ENCODE results near the gene GPC1. TPM values are rescaled to one million over a fixed set of nuclear protein-coding genes. Genes with fewer than 3 reads are reported as not detected.

Gene GPC1
- total and polyA plus RNA-seq, 5 donors = 75.8 to 118 (median 100) TPM

DNA sequence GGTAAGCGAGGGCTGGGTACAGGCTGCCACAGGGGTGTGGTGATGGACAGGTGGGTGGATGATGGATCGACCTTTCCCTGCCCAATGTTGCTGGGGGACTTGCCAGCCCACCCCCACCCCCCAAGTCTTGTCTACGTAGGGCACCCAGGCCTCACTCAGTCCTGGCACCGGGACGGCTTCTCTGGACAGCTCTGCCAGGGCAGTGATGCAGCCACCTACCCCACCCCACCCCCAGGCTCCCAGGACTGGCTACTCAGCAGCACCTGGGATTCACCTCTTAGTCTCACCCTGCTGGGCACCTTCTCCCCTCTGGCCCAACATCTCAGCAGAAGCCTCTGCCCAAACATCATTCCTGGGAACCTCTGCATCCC, 66.6 kb downstream of the GPC1 start:
- H3K27me3 ChIP-seq (ENCODE audit: control insufficient read depth, insufficient read depth) = no peaks in the 10 kb centered on the region
- no peak for ATAC-seq

DNA sequence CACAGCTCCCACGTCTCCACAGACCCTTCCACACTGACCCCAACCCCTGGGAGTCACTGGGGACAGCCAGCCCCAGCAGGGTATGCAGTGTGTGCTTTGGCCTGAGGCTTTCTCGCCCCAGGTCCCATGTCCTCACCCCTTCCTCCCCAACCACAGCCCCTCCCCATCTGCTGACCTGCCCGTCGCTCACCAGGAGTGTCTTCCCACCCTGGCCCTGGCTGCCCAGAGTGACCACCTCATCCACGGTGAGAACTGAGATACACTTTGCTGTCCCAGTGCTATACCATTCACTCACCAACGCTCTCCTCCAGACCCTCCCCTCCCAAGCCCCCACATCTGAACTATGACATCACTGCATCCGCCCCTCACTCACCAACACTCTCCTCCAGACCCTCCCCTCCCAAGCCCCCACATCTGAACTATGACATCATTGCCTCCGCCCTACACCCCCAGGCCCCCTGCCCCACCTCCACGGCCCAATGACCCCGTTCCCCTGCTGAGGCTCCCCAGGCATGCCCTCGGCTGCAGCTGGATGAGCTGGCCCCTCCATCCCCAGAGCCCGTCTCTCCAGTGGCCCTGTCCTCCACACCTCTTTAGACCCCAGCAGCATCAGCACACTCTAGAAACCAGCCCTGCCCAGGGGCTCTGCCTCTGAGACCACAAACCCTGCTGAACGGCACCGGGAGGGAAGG, 67.1 kb downstream of the GPC1 start:
- ATAC-seq (no peak), DNase-seq (no peak)
- 83% methylated on average over 14 of the region's 14 CpGs for WGBS
- no peak overlapping the region for H3K27ac ChIP-seq (ENCODE audit: low read length)
- intact Hi-C loops (cut with DNase I) = no loop called here
- H3K4me3 ChIP-seq (ENCODE audit: low read length) = no peak overlapping the region
- H3K9me3 ChIP-seq (ENCODE audit: control insufficient read depth, low read length) = no peaks in the 10 kb centered on the region
- H3K4me1 ChIP-seq (ENCODE audit: control insufficient read depth, insufficient read depth, low read length) = no peaks in the 10 kb centered on the region
- no peaks in the 10 kb centered on the region for H3K27me3 ChIP-seq (ENCODE audit: control insufficient read depth, insufficient read depth)

More for the DNA sequence above, 66.6 kb downstream of the GPC1 start:
- DNase-seq = no peak
- Histone ChIP-seq H3K27ac (ENCODE audit: low read length) (no peak overlapping the region), H3K4me1 (ENCODE audit: control insufficient read depth, insufficient read depth, low read length) (no peaks in the 10 kb centered on the region), H3K4me3 (ENCODE audit: low read length) (no peak overlapping the region), H3K9me3 (ENCODE audit: control insufficient read depth, low read length) (no peaks in the 10 kb centered on the region)
- intact Hi-C loops (cut with DNase I) = no loop called here
- 87% methylated on average over 5 of the region's 5 CpGs for WGBS

DNA sequence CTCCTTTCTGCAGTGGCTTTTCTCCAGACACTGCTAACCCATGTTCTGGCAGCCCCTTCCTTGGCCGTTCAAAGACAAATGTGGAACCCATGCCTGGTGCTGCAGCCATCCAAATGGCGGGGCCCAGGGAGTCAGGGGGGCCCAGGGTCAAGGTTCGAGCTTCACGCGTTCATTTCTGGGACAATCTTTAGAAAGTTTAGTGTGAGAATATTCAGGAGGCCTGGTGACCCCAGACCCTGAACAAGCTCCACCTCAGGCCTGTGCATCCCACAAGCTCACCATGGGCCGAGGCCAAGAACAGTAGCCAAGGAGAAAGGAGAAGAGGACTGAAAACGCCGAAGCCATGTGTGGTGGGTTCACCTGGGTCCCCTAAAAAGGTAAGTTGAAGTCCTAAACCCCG, 67.9 kb downstream of the GPC1 start:
- Histone ChIP-seq H3K4me1 (ENCODE audit: control insufficient read depth, insufficient read depth, low read length) (no peaks in the 10 kb centered on the region), H3K27ac (ENCODE audit: low read length) (no peak overlapping the region), H3K27me3 (ENCODE audit: control insufficient read depth, insufficient read depth) (no peaks in the 10 kb centered on the region), H3K9me3 (ENCODE audit: control insufficient read depth, low read length) (no peaks in the 10 kb centered on the region), H3K4me3 (ENCODE audit: low read length) (no peak overlapping the region)
- WGBS = 95% methylated on average over 9 of the region's 9 CpGs
- intact Hi-C loops (cut with DNase I) = no loop called here
- no peak for ATAC-seq
- no peak for DNase-seq

DNA sequence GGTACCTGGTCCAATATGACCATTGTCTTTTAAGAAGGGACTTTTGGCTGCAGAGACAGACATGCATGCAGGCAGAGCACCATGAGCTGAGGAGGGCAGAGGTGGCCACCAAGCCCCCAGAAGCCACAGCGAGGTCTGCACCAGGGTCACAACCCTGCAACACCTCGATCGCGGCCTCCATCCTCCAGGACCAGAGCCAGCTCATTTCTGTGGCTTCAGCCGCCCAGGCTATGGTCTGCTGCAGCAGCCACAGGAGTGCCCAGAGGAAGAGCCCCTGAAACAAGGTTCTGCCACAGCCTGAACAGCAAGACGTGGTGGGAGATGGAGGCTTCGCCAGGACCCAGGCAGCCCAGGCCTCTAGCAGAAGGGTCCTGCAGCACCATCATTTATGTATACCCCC, 68.4 kb downstream of the GPC1 start:
- no peak for DNase-seq
- Histone ChIP-seq H3K9me3 (ENCODE audit: control insufficient read depth, low read length) (no peaks in the 10 kb centered on the region), H3K4me3 (ENCODE audit: low read length) (no peak overlapping the region), H3K27ac (ENCODE audit: low read length) (no peak overlapping the region), H3K4me1 (ENCODE audit: control insufficient read depth, insufficient read depth, low read length) (no peaks in the 10 kb centered on the region), H3K27me3 (ENCODE audit: control insufficient read depth, insufficient read depth) (no peaks in the 10 kb centered on the region)
- 96% methylated on average over 7 of the region's 7 CpGs for WGBS
- intact Hi-C loops (cut with DNase I) = no loop called here
- ATAC-seq = no peak

DNA sequence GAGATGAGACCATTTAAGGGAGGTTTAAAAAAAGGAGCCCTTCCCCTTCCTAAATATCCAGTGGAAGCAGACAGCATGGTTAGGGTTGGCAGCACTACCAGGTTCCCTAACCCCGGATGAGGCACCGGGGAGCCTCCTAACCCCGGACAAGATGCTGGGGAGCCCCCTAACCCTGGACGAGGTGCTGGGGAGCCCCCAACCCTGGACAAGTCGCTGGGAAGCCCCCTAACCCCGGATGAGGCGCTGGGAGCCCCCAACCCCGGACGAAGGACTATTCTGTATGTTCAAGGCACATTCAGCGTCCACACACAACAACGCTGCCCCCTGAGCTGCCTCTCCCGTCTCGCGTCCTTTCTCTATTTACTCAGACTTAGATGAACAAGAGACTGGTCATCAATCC, 70.4 kb downstream of the GPC1 start:
- WGBS = 84% methylated on average over 14 of the region's 14 CpGs
- no peaks in the 10 kb centered on the region for H3K9me3 ChIP-seq (ENCODE audit: control insufficient read depth, low read length)
- DNase-seq = no peak
- H3K4me3 ChIP-seq (ENCODE audit: low read length) = no peak overlapping the region
- H3K27ac ChIP-seq (ENCODE audit: low read length) = no peak overlapping the region
- no peak for ATAC-seq
- H3K27me3 ChIP-seq (ENCODE audit: control insufficient read depth, insufficient read depth) = no peaks in the 10 kb centered on the region
- intact Hi-C loops (cut with DNase I) = no loop called here
- no peaks in the 10 kb centered on the region for H3K4me1 ChIP-seq (ENCODE audit: control insufficient read depth, insufficient read depth, low read length)

DNA sequence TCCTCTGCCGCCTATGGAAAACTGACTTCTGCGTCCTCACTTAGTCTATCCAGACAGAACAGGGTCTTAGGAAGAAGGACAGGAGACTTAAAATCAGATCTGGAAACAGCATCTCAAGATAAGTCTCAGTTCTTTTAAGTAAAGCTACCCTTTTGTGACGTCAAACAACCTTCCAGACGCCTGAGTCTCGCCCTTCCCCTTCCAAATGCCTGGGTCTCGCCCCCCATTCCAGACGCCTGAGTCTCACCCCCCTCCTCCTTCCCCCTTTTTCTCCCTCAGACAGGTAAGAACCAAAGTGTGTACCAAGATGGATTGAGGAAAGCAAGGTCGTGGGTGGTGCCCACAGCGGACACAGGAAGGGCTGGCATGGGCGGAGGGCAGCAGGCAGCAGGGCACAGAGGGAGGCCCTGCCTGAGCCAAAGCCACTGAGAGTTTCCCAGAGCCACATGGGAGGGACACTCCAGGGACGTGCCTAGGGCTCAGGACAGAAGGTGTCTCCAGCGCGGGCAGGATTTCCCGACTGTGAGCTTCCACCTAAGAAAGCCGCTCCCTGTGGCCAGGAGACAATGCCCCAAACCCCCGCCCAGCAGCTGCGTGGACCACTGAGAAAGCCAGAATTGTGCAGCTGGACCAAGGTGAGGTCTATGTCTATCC, 71.1 kb downstream of the GPC1 start:
- intact Hi-C loops (cut with DNase I) = no loop called here
- no peak for DNase-seq
- Histone ChIP-seq H3K27me3 (ENCODE audit: control insufficient read depth, insufficient read depth) (no peaks in the 10 kb centered on the region), H3K9me3 (ENCODE audit: control insufficient read depth, low read length) (no peaks in the 10 kb centered on the region), H3K4me3 (ENCODE audit: low read length) (no peak overlapping the region), H3K27ac (ENCODE audit: low read length) (no peak overlapping the region), H3K4me1 (ENCODE audit: control insufficient read depth, insufficient read depth, low read length) (no peaks in the 10 kb centered on the region)
- WGBS = 86% methylated on average over 17 of the region's 17 CpGs
- ATAC-seq = no peak

DNA sequence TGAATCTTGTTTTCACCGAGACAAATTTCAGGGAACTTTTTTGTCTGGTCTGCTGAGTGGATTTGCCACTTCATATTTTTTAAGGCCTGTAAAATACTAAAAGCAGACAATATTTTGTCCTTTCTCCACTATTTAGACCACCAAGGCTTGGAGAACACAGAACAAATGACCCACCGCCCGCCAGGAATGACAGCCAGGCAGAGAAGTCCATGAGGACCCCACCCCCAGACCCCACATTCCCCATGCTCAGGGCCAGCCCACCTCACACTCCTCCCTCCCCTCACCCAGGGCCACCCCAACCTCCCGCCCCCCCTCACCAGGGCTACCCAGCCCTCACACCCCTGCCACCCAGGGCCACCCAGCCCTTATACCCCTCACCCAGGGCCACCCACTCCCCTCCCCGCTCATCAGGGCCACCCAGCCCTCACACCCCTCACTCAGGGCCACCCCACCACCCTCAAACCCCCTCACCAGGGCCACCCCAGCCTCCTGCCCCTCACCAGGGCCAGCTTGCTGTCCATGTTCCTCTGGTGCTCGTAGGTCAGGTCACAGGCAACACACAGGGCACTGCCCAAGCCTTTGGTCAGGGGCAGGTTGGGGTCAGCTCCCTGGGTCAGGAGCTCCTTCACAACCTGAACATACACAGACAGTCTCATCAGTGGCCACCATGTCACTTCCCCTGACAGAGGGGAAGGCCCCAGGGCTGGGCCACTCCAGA, 71.8 kb downstream of the GPC1 start:
- DNase-seq (peak in 1 of 3 donors; percentile 22), ATAC-seq (peak in 1 of 2 donors; percentile 5)
- intact Hi-C loops (cut with DNase I) = no loop called here
- Histone ChIP-seq H3K27me3 (ENCODE audit: control insufficient read depth, insufficient read depth) (no peaks in the 10 kb centered on the region), H3K27ac (ENCODE audit: low read length) (no peak overlapping the region), H3K4me1 (ENCODE audit: control insufficient read depth, insufficient read depth, low read length) (no peaks in the 10 kb centered on the region), H3K9me3 (ENCODE audit: control insufficient read depth, low read length) (no peaks in the 10 kb centered on the region), H3K4me3 (ENCODE audit: low read length) (no peak overlapping the region)
- WGBS = 96% methylated on average over 6 of the region's 6 CpGs

DNA sequence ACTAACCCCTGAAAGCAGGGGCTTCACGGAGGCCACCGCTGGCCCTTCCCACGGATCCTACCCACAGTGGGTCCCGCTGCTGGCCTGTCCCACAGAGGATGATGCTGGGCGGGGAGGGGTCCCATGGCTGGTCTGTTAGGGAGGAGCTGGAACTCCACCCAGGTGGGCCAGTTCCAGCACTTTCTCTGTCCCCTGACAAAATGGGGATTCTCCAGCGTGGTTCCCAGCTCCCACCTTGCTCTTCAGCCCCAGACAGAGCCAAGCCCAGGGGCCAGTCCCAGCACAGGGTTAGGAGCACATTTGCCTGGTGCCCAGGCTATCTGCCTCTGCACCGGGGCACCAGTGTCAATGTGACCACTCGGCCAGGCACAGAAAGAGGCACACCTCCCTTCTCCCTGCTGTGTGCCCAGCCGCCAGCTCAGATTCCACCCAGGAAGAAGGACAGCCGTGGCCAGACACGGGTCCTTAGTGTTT, 72.4 kb downstream of the GPC1 start:
- ATAC-seq (no peak), DNase-seq (peak in 1 of 3 donors; percentile 17)
- 95% methylated on average over 11 of the region's 11 CpGs for WGBS
- H3K27ac ChIP-seq (ENCODE audit: low read length) = no peak overlapping the region
- intact Hi-C loops (cut with DNase I) = no loop called here
- H3K27me3 ChIP-seq (ENCODE audit: control insufficient read depth, insufficient read depth) = no peaks in the 10 kb centered on the region
- H3K4me1 ChIP-seq (ENCODE audit: control insufficient read depth, insufficient read depth, low read length) = no peaks in the 10 kb centered on the region
- no peaks in the 10 kb centered on the region for H3K9me3 ChIP-seq (ENCODE audit: control insufficient read depth, low read length)
- no peak overlapping the region for H3K4me3 ChIP-seq (ENCODE audit: low read length)

DNA sequence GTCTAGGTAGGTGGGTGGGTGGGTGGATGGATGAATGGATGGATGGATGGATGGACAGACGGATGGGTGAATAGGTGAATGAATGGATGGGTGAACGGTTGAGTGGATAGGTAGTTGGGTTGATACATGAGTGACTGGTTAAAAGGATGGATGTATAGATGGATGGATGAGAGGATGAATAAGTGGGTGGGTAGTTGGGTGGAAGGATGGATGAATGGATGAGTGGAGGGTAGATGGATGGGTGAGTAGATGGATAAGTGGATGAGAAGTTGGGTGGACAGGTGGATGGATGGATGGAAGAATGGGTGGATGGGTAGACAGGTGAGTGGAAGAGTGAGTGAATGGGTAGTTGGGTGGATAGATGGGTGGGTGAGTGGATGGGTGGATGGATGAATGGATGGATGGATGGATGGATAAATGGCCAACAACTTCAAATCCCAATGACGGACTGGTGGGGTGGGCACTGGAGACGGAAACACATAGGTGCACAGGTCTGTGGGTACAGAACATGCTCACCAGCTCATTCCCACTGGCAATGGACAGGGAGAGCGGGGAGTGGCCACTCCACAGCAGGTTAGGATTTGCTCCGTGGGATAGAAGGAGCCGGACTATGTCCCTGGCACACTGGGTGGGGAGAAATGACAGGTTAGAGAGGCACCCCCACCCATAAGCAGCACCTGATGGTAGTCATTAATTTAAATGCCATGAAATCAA, 73.5 kb downstream of the GPC1 start:
- intact Hi-C loops (cut with DNase I) = no loop called here
- Histone ChIP-seq H3K4me1 (ENCODE audit: control insufficient read depth, insufficient read depth, low read length) (no peaks in the 10 kb centered on the region), H3K27me3 (ENCODE audit: control insufficient read depth, insufficient read depth) (no peaks in the 10 kb centered on the region), H3K27ac (ENCODE audit: low read length) (no peak overlapping the region), H3K4me3 (ENCODE audit: low read length) (no peak overlapping the region), H3K9me3 (ENCODE audit: control insufficient read depth, low read length) (no peaks in the 10 kb centered on the region)
- no peak for DNase-seq
- WGBS = 97% methylated on average over 7 of the region's 7 CpGs
- no peak for ATAC-seq

DNA sequence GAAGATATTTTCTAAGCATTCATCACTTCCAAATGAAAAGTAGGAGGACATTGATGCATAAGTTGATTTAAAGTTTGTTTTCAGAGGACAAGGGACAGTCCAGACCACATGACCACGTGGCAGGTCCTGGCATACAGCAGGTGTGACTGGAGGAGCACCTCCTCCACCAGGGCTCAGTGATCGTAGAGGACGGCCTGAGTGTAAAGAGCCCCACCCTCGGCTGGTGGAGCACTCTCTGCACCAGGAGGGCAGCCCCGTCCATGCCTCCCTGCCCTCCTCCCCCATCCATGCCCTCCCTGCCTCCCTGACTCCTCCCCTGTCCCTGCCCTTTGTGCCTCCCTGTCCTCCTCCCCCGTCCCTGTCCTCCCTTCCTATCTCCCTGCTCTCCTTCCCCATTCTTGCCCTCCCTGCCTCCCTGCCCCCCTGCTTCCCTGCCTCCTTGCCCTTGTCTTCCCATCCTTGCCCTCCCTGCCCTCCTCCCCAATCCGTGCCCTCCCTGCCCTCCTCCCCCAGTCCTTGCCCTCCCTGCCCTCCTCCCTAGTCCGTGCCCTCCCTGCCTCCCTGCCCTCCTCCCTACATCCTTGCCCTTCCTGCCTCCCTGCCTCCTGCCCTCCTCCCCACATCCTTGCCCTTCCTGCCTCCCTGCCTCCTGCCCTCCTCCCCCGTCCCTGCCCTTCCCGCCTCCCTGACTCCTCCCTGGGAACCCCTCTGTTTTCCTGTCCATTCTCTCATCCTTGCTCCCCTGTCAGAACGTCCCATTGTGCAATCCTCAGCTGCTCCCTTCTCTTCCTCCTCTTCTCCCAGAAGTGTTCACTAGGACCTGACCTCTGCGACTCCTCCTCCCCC, 74.4 kb downstream of the GPC1 start:
- ATAC-seq (no peak), DNase-seq (peak in 1 of 3 donors; percentile 19)
- Histone ChIP-seq H3K9me3 (ENCODE audit: control insufficient read depth, low read length) (no peaks in the 10 kb centered on the region), H3K27ac (ENCODE audit: low read length) (no peak overlapping the region), H3K27me3 (ENCODE audit: control insufficient read depth, insufficient read depth) (no peaks in the 10 kb centered on the region), H3K4me1 (ENCODE audit: control insufficient read depth, insufficient read depth, low read length) (no peaks in the 10 kb centered on the region), H3K4me3 (ENCODE audit: low read length) (no peak overlapping the region)
- intact Hi-C loops (cut with DNase I) = loop anchor here in 3 of 4 donors (10.0 kb wide), 1 partner anchor 195 kb away; no protein-coding TSS in a partner anchor
- WGBS = 70% methylated on average over 12 of the region's 12 CpGs

All from right cardiac atrium (tissue), 5 donors.